Astrocyte of the hippocampus (primary cell): ENCODE results near the gene NUDT3.
"Not testable (repeated sequence)": the region's sequence is repeated elsewhere in the genome, so short reads cannot be mapped to it uniquely, and the experiment has no call there.

ENCODE experiments used
- DNase-seq: peaks from one replicate; pipeline ENCODE4 v3.0.0; 2011; ENCODE audit warnings: low read depth, low spot score

Gene NUDT3

DNA sequence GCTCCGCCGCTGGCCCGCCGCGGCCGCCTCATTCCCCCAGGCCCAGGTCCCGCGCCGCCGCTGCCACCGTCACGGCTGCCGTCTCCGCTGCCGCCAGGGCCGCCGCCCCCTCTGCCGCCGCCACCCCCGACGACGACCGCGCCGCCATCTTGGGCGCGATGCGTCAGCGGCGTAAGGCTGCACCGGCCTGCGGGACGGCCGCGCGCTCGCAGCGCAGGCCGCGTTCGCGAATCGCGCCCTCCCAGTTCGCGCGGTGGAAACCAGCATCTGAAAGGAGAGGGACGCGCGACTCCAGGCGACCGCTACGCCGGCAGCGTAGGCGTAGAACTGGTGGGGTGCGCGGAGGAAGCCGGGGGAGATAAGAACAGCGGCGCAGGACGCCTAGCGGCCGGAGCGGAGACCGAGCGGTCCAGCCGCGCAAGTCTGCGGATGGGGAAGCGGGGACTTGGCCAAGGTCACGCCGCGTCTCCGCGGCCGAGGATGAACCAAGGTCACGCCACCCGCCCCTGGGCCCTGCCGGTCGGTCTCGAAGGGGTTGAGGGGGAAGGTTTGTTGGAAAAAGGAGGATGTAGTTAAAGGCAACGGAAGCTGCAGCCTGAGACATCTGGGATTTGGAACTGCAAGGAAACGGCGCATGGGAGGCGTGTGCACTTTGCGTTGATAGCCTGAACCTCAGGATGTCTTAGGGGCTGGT, at the start of gene NUDT3:
Gene NUDT3 (minus strand): TSS at position 173 of the 694 bp plus-strand sequence. CDS start 307 bp downstream, outside the sequence.
- DNase-seq, result peak; percentile 98

DNA sequence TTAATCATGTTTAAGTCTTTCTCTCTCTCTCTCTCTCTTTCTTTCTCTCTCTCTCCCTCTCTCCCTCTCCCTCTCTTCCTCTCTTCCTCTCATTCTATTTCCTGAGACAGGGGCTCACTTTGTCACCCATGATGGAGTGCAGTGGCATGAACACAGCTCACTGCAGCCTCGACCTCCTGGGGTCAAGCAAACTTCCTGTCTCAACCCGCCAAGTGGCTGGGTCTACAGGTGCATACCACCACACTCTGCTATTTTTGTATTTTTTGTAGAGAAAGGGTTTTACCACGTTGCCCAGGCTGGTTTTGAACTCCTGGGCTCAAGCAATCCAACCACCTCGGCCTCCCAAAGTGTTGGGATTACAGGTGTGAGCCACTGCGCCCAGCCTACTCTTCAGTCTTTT, 49.1 kb upstream of the NUDT3 start:
- no peak for DNase-seq

DNA sequence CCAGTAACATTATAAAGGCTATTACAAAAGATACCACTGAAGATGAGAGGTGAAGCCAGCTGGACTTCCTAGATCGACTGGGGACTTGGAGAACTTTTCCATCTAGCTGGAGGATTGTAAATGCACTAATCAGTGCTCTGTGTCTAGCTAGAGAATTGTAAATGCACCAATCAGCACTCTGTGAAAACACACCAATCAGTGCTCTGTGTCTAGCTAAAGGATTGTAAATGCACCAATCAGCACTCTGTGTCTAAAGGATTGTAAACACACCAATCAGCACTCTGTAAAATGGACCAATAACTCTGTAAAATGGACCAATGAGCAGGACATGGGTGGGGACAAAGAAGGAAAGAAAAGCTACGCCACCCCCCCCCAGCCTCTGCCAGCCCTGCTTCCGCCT, 47.0 kb upstream of the NUDT3 start:
- DNase-seq, result no peak

DNA sequence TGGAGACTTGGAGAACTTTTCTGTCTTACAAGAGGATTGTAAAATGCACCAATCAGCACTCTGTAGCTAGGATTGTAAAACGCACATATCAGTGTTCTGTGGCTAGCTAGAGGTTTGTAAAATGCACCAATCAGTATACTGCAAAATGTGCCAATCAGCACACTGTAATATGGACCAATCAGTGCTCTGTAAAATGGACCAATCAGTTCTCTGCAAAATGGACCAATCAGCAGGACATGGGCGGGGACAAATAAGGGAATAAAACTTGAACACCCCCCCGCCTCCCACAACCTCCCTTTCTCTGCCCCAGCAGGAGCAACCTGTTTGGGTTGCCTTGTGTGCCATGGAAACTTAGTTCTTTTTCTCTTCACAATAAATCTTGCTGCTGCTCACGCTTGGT, 46.2 kb upstream of the NUDT3 start:
- no peak for DNase-seq

DNA sequence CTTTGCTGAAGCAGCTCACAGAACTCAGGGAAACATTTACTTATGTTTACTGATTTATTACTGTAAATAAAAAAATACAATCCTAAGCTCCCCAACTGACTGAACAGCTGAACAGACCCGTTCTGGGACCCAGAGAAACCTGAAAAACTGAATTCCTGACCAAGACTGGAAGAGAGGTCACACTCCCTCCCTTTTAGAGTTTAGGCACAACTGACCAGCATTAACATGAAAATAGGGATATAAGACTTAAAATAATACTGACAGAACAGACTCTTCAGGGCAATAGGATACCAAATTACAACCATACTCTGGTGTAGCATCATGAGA, 45.1 kb upstream of the NUDT3 start:
- no peak for DNase-seq

DNA sequence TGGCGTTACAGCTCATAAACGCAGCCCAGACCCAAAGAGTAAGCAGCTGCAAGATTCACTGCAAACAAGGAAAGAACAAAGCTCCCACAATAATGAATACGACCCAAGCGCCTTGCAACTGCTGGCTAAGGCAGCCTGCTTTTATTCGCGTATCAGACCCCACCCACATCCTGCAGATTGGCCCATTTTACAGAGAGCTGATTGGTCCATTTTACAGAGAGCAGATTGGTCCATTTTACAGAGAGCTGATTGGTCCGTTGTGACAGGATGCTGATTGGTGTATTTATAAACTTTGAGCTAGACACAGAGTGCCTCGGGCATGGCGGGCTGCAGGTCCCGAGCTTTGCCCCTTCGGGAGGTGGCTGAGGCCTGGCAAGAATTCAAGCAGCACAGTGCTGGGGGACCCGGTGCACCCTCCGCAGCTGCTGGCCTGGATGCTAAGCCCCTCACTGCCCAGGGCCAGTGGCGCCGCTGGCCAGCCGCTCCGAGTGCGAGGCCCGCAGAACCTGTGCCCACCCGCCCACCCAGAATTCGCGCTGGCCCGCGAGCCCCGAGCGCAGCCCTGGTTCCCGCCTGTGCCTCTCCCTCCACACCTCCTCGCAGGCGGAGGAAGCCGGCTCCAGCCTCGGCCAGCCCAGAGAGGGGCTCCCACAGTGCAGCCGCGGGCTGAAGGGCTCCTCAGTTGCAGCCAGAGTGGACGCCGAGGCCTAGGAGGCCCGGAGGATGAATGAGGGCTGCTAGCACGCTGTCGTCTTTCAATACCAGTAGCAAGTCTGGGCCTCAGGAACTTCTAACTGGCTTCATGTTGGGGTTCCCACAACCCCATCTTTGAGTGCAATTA, 44.6 kb upstream of the NUDT3 start:
- DNase-seq, result no peak

DNA sequence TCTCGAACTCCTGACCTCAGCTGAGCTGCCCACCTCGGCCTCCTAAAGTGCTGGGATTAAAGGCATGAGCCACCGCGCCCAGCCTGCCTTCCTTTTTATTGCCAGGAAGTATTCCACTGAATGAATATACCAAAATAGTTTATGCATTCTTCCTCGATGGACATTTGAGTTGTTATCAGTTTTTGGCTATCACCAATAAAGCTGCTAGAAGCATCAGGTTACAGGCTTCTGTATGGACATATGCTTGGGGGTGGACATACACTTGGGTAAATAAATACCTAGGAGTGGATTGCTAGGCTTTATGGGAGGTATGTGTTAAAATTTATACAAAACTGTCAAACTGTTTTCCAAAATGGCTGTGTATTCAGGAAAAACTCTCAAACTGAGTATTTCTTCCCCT, 43.4 kb upstream of the NUDT3 start:
- no peak for DNase-seq

DNA sequence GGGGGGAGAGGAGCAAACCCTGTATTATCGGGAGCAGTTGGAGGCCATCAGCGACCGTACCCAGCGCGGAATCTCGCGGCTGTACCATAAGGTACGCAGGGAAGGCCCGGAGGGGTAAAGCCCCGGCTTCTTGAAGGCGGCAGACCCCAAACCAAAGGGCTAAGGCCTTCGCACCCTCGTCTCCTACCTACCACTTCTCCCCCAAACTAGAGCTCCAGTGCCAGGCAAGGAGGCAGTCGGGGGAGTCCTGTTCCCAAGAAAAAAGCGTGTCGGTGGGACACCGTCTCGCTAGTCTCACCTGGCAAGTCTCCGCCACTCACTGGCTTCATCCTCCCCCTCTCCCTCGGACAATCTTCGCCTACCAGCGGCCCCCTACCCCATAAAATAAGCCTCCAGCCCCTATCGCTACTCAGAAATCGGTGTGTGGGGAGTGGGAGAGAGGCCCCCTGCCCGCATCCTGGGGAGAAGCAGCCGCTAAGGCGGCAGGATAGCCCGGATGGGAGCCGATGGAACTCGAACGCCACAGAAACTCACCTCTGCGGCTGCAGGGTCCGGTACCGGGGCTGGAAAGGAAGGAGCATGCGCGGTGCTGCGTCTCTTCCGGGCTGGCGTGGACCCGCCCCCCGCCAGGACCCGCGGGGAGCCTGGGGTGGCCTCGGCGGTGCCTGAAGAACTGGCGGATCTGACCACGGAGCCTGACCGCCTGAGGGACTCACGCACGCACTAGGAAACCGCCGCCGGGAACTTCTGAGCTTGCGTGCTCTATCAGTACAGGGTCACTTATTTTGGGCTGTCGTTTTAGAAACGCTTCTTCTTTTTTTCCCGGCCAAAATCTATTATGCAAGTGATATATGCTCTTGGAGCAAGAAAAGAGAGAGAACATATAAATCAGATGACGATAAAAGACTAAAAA, 33.3 kb upstream of the NUDT3 start, which contains the start of gene RPS10:
Gene RPS10 (minus strand): TSS at position 572 of the 913 bp plus-strand sequence. CDS start 848 bp downstream, outside the sequence.
- peak; percentile 98 for DNase-seq

DNA sequence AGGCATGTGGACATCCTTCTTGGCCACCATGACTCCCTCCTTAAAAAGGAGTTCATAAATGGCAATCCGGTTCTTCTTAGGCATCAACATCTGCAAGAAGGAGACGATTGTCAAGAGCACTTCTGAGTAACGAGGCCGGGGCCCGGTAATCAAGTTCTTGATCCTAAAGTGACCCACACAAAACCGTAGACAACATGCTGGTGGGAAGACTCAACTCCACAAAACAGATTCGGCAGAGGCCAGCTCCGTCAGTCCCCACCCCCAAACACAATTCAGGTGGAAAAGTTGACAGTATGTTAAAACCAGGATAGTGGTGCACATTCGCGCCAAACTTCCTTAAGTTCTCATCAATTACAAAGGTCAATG, 32.6 kb upstream of the NUDT3 start:
- no peak for DNase-seq

DNA sequence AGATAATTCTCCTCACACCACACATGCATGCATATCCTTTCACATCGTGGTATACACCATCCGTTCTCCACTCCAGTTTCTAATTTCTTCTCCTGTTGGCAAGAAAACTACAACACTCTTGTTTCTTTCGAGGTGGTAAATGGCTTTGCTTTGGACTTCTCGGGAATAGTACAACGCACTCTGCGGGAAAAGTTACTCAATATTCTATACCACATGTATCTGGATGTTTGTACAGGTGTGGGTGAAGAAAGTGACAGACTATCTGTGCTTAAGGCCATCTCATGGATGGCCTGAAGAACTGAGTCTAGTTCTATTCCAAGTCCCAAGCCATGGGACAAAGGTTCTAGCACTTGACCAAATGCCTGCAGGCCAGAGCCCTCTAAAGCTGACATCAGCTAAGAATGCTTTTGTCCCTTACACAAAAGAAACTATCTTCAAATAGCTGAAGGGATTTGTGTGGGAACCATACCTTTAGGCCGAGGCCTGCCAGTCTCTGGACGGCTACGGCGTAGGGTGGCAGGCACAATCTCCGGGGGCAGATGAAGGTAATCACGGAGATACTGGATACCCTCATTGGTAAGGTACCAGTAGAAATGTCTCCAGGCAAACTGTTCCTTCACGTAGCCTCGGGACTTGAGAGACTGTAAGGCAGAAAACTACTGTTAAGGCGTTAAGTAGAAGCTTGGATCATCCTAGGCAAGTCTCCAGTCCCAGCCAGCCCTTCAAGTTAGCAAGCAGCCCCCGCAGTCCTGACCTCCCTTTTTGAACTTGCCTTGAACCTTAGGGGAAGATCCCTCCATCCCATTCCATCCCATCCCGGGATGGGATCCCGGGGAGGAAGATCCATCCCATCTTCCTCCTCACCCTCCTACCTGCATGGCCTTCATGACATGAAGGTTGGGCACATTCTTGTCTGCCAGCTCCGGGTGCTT, 32.0 kb upstream of the NUDT3 start:
- DNase-seq, result no peak

DNA sequence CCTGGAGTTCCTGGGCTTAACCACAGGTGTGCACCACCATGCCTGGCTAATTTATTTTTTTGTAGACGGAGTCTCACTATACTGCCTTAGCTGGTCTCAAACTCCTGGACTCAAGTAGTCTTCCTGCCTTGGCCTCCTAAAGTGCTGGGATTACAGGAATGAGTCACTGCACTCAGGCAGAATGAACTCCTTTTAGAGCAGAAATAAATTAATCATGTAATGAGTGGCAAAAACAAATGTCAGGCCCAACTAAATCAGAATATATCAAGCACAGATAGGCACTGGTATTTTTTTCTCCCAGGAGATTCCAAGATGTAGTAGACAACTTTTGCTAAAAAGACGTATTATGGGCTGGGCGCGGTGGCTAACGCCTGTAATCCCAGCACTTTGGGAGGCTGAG, 30.8 kb upstream of the NUDT3 start:
- DNase-seq, result peak; percentile 24

DNA sequence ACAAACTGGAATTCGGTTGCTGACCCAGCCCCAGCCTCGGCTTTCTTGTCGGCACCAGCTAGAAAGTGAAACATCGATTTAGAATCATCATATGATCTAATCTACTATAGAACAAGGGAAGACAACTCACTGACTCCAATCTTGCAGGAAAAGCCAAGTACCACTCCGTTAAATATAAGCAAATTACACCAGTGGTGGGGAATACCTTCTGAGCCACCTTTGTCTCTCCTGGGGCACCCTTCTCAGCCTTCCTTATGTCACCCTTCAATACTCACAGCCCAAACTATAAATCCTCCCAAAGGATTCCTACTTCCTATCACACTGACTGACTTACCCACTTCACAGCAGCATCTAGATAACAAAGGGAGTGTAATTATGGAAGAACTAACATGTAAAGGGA, 25.9 kb upstream of the NUDT3 start:
- DNase-seq, result no peak

DNA sequence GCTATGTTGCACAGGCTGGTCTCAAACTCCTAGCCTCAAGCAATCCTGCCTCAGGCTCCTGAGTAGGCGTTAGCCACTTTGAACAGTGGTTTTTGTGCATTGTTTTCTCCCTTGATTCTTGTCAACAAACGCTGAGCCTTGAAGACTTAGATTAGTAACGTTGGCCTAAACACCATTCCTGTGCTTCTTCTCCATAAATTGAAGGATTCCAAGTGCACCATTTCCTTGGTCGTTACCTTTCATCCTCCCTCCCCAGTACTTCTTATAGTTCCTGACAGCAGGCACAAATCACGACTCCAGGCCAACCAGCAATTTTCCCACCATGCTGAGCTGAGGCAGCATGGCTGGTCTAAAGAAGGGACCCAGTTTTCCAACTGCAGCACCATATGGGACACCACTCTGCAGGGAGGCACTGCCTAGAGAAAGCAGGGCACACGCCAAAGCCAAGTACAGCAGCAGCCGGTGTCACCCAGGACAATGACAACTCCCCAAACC, 24.5 kb upstream of the NUDT3 start:
- DNase-seq, result no peak

DNA sequence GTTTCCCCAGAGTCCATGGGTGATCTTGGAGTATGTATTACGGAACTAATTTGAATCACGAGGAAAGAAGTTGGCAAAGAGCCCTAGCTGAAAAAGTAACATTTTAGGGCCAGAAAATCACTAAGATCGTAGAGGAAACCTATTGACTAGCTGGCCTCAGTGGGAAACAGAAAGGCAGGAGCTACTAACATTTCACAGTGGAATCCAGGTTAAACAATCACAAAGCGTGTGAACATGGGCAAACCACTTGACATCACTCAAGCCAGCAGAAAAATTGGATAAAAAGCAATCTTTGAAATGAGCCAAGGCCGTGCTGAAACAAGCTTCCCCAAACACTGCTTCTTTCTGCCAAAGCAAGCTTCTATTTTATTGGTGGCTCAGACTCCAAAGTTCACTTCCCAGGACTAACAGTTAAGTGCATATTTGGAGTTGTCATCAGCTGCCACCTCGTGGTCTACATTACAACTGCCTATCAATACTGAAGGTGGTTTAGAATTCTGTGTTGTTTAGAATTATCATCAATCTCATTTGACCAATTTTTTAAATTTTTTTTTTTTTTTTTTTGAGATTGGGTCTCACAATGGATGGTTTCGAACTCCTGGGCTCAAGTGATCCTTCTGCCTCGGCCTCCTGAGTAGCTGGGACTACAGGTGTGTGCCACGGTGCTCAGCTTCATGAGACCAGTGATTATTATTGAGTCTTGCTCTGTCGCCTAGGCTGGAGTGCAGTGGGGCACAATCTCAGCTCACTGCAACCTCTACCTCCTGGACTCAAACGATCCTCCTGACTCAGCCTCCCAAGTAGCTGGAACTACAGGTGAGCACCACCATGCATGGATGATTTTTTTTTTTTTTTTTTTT, 22.8 kb upstream of the NUDT3 start:
- DNase-seq, result peak; percentile 80

DNA sequence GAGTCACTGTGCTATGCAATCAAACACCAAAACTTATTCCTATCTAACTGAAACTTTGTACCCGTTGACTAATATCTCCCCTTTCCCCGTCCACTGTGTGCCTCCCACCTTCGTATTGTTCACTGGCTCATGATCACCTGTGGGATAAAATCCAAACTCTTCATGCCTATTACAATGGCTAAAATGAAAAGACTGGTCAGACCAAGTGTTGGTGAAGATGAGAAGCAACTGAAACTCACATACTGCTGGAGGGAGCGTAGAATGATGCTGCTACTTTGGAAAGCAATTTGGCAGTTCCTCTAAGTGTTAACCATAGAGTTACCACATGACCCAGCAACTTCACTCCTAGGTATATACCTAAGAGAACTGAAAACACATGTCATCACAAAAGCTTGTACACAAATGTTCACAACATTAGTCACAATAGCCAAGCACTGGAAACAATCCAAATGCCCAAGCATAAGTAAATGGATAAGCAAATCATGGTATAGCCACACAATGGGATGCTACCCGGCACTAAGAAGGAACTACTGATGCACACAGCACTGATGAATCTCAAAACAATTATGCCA, 20.3 kb upstream of the NUDT3 start:
- peak; percentile 29 for DNase-seq

DNA sequence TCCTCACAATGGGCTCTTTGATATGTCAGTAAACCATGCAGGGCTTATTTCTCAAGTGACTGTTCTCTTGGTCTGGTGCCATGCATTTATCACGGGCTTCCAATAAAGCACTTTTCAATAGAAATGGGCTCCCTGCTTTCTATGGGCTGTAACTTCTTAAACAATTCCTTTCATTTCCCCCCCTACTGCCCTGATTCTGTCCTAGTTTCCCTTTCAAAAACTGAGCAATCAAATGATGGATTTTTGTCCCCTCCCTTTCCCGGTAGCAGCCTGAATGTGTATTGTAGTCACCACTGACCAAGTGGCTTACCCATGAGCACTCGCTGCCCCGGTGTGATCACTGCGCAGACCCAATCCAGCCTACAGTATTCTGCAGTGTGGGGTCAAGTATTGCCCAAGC, 19.5 kb upstream of the NUDT3 start:
- peak; percentile 67 for DNase-seq

DNA sequence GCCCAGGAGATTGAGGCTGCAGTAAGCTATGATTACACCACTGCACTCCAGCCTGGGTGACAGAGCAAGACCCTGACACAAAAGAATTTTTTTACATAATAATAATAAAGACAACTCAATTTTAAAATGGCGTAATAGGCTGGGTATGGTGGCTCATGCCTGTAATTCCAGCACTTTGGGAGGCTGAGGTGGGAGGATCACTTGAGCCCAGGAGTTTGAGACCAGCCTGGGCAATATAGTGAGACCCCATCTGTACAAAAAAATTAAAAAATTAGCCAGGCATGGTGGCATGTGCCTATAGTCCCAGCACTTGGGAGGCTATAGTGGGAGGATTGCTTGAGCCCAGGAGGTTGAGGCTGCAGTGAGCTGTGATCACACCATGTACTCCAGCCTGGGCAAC, 15.4 kb upstream of the NUDT3 start:
- not testable (repeated sequence) for DNase-seq

DNA sequence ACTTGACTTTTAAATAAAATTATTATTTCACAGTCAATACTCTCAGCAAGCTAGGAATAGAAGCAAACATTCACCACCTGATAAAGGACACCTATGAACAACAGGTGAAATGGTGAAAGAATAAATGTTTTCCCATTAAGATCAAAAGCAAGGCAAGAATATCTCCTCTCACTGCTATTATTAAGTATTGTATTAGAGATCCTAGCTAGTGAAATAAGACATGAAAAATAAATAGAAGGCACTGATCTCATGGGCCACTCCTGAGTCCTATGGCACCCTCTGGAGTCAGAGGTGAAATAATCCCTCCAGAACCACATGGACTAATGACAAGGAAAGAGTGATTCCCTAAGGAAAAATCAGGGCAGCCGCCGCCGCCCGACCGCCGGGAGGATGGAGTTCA, 4.0 kb upstream of the NUDT3 start:
- DNase-seq, result no peak

DNA sequence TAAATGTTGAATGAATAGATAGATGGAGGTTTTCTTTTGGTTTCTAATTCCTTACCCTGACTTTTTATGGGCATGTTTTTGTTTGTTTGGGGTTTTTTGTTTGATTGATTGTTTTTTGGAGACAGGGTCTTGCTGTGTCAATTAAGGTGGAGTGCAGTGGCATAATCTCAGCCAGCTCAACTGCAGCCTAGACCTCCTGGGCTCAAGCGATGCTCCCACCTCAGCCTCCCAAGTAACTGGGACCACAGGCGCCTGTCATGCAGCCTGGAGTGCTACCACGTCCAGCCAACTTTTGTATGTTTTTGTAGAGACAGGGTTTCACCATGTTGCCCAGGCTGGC, 1.5 kb upstream of the NUDT3 start:
- DNase-seq, result no peak
